ENCODE results near the gene ECM2. TPM values are rescaled to one million over a fixed set of nuclear protein-coding genes. Genes with fewer than 3 reads are reported as not detected.

The ECM2 gene
- total RNA-seq, 1 experiment from 2014 or later = not detected

DNA sequence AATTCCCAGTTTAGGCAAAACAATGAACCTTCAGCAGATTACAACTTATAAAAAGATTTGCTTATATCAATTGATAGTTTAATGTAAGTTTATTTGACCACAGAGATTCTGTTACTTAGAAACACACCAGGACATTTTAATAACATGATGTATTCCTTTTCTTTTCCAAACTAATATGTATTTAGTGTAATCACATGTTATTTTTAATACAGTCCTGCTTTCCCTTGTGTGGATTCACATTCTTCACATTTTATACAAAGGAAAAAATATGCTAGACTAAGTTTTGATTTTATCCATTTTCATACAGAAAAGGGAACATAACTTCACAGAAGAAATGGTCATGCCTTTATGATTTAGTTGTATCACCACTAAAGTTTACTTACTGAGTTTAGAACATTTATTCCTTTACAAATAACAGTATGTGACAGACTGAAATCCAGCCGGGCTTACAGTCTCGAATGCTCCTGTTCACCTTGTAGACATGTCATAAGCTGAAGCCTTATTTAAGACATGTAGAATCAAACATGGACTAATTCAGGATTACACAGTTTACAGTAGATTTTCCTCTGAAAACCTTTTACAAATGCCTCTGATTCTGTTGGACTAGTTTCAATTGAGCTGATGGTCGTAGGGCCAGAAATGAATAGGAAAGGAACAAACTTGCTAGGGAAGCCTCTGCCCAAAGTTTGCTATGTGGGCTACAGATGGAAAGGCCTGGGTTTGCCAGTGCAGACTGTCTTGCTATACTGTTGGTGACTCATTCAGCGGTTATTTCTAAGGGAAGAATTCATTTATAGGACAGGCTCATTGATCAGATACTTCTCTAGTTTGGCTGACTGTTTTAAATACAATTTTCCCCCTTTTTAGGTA is 46.9 kb downstream of the ECM2 start:
- TF ChIP-seq, protein P1, sequence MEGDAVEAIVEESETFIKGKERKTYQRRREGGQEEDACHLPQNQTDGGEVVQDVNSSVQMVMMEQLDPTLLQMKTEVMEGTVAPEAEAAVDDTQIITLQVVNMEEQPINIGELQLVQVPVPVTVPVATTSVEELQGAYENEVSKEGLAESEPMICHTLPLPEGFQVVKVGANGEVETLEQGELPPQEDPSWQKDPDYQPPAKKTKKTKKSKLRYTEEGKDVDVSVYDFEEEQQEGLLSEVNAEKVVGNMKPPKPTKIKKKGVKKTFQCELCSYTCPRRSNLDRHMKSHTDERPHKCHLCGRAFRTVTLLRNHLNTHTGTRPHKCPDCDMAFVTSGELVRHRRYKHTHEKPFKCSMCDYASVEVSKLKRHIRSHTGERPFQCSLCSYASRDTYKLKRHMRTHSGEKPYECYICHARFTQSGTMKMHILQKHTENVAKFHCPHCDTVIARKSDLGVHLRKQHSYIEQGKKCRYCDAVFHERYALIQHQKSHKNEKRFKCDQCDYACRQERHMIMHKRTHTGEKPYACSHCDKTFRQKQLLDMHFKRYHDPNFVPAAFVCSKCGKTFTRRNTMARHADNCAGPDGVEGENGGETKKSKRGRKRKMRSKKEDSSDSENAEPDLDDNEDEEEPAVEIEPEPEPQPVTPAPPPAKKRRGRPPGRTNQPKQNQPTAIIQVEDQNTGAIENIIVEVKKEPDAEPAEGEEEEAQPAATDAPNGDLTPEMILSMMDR (IDR thresholded peaks at IDR 0.05) = no peak
- TF ChIP-seq POLR2AphosphoS5 (IDR thresholded peaks at IDR 0.05; ENCODE audit: low read depth, low read length) (no peak), SIN3A (IDR thresholded peaks at IDR 0.05; ENCODE audit: borderline replicate concordance, insufficient read depth, low read depth, low read length) (no peak), TCF7L2 (IDR thresholded peaks at IDR 0.05; ENCODE audit: low read depth, low read length) (no peak)
- TF ChIP-seq, protein P2, sequence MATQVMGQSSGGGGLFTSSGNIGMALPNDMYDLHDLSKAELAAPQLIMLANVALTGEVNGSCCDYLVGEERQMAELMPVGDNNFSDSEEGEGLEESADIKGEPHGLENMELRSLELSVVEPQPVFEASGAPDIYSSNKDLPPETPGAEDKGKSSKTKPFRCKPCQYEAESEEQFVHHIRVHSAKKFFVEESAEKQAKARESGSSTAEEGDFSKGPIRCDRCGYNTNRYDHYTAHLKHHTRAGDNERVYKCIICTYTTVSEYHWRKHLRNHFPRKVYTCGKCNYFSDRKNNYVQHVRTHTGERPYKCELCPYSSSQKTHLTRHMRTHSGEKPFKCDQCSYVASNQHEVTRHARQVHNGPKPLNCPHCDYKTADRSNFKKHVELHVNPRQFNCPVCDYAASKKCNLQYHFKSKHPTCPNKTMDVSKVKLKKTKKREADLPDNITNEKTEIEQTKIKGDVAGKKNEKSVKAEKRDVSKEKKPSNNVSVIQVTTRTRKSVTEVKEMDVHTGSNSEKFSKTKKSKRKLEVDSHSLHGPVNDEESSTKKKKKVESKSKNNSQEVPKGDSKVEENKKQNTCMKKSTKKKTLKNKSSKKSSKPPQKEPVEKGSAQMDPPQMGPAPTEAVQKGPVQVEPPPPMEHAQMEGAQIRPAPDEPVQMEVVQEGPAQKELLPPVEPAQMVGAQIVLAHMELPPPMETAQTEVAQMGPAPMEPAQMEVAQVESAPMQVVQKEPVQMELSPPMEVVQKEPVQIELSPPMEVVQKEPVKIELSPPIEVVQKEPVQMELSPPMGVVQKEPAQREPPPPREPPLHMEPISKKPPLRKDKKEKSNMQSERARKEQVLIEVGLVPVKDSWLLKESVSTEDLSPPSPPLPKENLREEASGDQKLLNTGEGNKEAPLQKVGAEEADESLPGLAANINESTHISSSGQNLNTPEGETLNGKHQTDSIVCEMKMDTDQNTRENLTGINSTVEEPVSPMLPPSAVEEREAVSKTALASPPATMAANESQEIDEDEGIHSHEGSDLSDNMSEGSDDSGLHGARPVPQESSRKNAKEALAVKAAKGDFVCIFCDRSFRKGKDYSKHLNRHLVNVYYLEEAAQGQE (IDR thresholded peaks at IDR 0.05; ENCODE audit: insufficient read depth in 1 of 2, low read depth in 2 of 2, low read length in 1 of 2) = no peak
- ChIA-PET POLR2A (no interaction called here), CTCF (no interaction called here)
- H3K36me3 ChIP-seq (ENCODE audit: control insufficient read depth, insufficient read depth, low read length) = no peaks in the 10 kb centered on the region
- DNase-seq (ENCODE audit: low read depth, low spot score) (no peak), ATAC-seq (no peak)
- no TSS peak for BruUV-seq (replicated peaks)
- H3K4me1 ChIP-seq (ENCODE audit: control insufficient read depth, insufficient read depth, low read length) = no peaks in the 10 kb centered on the region
- no peak overlapping the region for H3K27ac ChIP-seq (ENCODE audit: low read length)
- in situ Hi-C loops (cut with HindIII; ENCODE audit: low pct_unique_long_range_greater_than_20kb, low sequenced_read_pairs) = no loop called here
- no peak overlapping the region for H3K4me3 ChIP-seq (ENCODE audit: low read depth in 2 of 2, low read length in 2 of 2)
- intact Hi-C loops (cut with micrococcal nuclease; ENCODE audit: unreplicated experiment) = no loop called here
- H3K27me3 ChIP-seq (ENCODE audit: control insufficient read depth, insufficient read depth, low read length) = no peaks in the 10 kb centered on the region
- no peaks in the 10 kb centered on the region for H3K9me3 ChIP-seq (ENCODE audit: control insufficient read depth, insufficient read depth, low read depth, low read length)

- DNase-seq (ENCODE audit: low read depth, low spot score) (no peak), ATAC-seq (no peak)
- H3K27ac ChIP-seq (ENCODE audit: low read length) = no peak overlapping the region
- in situ Hi-C loops (cut with HindIII; ENCODE audit: low pct_unique_long_range_greater_than_20kb, low sequenced_read_pairs) = no loop called here
- no peak overlapping the region for H3K4me3 ChIP-seq (ENCODE audit: low read depth in 2 of 2, low read length in 2 of 2)
- ChIA-PET POLR2A (interaction anchor here (0.5 kb wide), 1 partner anchor 97 kb away, joined by 7 read pairs; no protein-coding TSS in a partner anchor), CTCF (no interaction called here)
- H3K9me3 ChIP-seq (ENCODE audit: control insufficient read depth, insufficient read depth, low read depth, low read length) = no peaks in the 10 kb centered on the region
- intact Hi-C loops (cut with micrococcal nuclease; ENCODE audit: unreplicated experiment) = no loop called here
- TF ChIP-seq, protein P2 (IDR thresholded peaks at IDR 0.05; ENCODE audit: insufficient read depth in 1 of 2, low read depth in 2 of 2, low read length in 1 of 2) = no peak
- TF ChIP-seq, protein P1 (IDR thresholded peaks at IDR 0.05) = no peak
- TF ChIP-seq SIN3A (IDR thresholded peaks at IDR 0.05; ENCODE audit: borderline replicate concordance, insufficient read depth, low read depth, low read length) (no peak), POLR2AphosphoS5 (IDR thresholded peaks at IDR 0.05; ENCODE audit: low read depth, low read length) (no peak), TCF7L2 (IDR thresholded peaks at IDR 0.05; ENCODE audit: low read depth, low read length) (no peak)
- H3K27me3 ChIP-seq (ENCODE audit: control insufficient read depth, insufficient read depth, low read length) = no peaks in the 10 kb centered on the region
- H3K36me3 ChIP-seq (ENCODE audit: control insufficient read depth, insufficient read depth, low read length) = no peaks in the 10 kb centered on the region
- no TSS peak for BruUV-seq (replicated peaks)
- H3K4me1 ChIP-seq (ENCODE audit: control insufficient read depth, insufficient read depth, low read length) = no peaks in the 10 kb centered on the region
Observed at GRCh38 chr9:92486371-92486770, 49.4 kb downstream of the ECM2 start.
